Effector CD8-positive, alpha-beta T cell (primary cell): Measurements from ENCODE around the gene TBP.
"Not testable (repeated sequence)": the region's sequence is repeated elsewhere in the genome, so short reads cannot be mapped to it uniquely, and the experiment has no call there.

ENCODE experiments used
- DNase-seq: peaks from one replicate; lab custom pipeline; 2025; lab: John Stamatoyannopoulos, UW

The TBP gene

GRCh38 chr6:170605574-170606259 is 51.5 kb downstream of the TBP start:
- DNase-seq, result no peak

GRCh38 chr6:170609225-170609624 is 55.1 kb downstream of the TBP start:
- not testable (repeated sequence) for DNase-seq

GRCh38 chr6:170612256-170612804 is 58.2 kb downstream of the TBP start:
- DNase-seq, result not testable (repeated sequence)

- DNase-seq, result not testable (repeated sequence)
These were observed 61.9 kb downstream of the TBP start for GRCh38 chr6:170616020-170616554.
